ENCODE data around the gene ZNF532. TPM values are rescaled to one million over a fixed set of nuclear protein-coding genes. Genes with fewer than 3 reads are reported as not detected.
"Not testable (repeated sequence)": the region's sequence is repeated elsewhere in the genome, so short reads cannot be mapped to it uniquely, and the experiment has no call there.

The ZNF532 gene
- total RNA-seq, 1 donor from 2014 or later, result 41.3 TPM

GRCh38 chr18:59022167-59022945 lies 157.7 kb downstream of the ZNF532 start:
- TF ChIP-seq, protein P1, sequence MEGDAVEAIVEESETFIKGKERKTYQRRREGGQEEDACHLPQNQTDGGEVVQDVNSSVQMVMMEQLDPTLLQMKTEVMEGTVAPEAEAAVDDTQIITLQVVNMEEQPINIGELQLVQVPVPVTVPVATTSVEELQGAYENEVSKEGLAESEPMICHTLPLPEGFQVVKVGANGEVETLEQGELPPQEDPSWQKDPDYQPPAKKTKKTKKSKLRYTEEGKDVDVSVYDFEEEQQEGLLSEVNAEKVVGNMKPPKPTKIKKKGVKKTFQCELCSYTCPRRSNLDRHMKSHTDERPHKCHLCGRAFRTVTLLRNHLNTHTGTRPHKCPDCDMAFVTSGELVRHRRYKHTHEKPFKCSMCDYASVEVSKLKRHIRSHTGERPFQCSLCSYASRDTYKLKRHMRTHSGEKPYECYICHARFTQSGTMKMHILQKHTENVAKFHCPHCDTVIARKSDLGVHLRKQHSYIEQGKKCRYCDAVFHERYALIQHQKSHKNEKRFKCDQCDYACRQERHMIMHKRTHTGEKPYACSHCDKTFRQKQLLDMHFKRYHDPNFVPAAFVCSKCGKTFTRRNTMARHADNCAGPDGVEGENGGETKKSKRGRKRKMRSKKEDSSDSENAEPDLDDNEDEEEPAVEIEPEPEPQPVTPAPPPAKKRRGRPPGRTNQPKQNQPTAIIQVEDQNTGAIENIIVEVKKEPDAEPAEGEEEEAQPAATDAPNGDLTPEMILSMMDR (IDR thresholded peaks at IDR 0.05; ENCODE audit: insufficient read depth, low read length, severe bottlenecking), result no peak
- no peak for FAIRE-seq
- H3K27me3 ChIP-seq (ENCODE audit: control insufficient read depth, insufficient read depth, low read length), result no peaks in the 10 kb centered on the region
- no peak overlapping the region for H3K4me3 ChIP-seq (ENCODE audit: low read depth, low read length)
- no peaks in the 10 kb centered on the region for H3K36me3 ChIP-seq (ENCODE audit: control insufficient read depth, insufficient read depth, low read length)
- DNase-seq (ENCODE audit: low read depth), result no peak

- Histone ChIP-seq H3K27me3 (ENCODE audit: control insufficient read depth, insufficient read depth, low read length) (no peaks in the 10 kb centered on the region), H3K4me3 (ENCODE audit: low read depth, low read length) (no peak overlapping the region), H3K36me3 (ENCODE audit: control insufficient read depth, insufficient read depth, low read length) (no peaks in the 10 kb centered on the region)
- no peak for FAIRE-seq
- peak; percentile 46 for DNase-seq (ENCODE audit: low read depth)
- TF ChIP-seq, protein P1 (IDR thresholded peaks at IDR 0.05; ENCODE audit: insufficient read depth, low read length, severe bottlenecking), result no peak
Observed at GRCh38 chr18:59024829-59025228, 160.2 kb downstream of the ZNF532 start.

- DNase-seq (ENCODE audit: low read depth); H3K36me3 ChIP-seq (ENCODE audit: control insufficient read depth, insufficient read depth, low read length); H3K4me3 ChIP-seq (ENCODE audit: low read depth, low read length); H3K27me3 ChIP-seq (ENCODE audit: control insufficient read depth, insufficient read depth, low read length); FAIRE-seq: not testable (repeated sequence)
Observed at GRCh38 chr18:59025532-59025931, 160.9 kb downstream of the ZNF532 start.

GRCh38 chr18:59026364-59026763 lies 161.7 kb downstream of the ZNF532 start:
- FAIRE-seq (no peak), DNase-seq (ENCODE audit: low read depth) (no peak)
- H3K4me3 ChIP-seq (ENCODE audit: low read depth, low read length), result no peak overlapping the region
- H3K36me3 ChIP-seq (ENCODE audit: control insufficient read depth, insufficient read depth, low read length), result no peaks in the 10 kb centered on the region
- H3K27me3 ChIP-seq (ENCODE audit: control insufficient read depth, insufficient read depth, low read length), result no peaks in the 10 kb centered on the region
- TF ChIP-seq, protein P1 (IDR thresholded peaks at IDR 0.05; ENCODE audit: insufficient read depth, low read length, severe bottlenecking), result no peak

- TF ChIP-seq, protein P1 (IDR thresholded peaks at IDR 0.05; ENCODE audit: insufficient read depth, low read length, severe bottlenecking), result no peak
- FAIRE-seq (no peak), DNase-seq (ENCODE audit: low read depth) (no peak)
- H3K4me3 ChIP-seq (ENCODE audit: low read depth, low read length), result no peak overlapping the region
- no peaks in the 10 kb centered on the region for H3K36me3 ChIP-seq (ENCODE audit: control insufficient read depth, insufficient read depth, low read length)
- no peaks in the 10 kb centered on the region for H3K27me3 ChIP-seq (ENCODE audit: control insufficient read depth, insufficient read depth, low read length)
Observed at GRCh38 chr18:59026831-59027410, 162.2 kb downstream of the ZNF532 start.

GRCh38 chr18:59029663-59030429 lies 165.2 kb downstream of the ZNF532 start:
- FAIRE-seq (peak; percentile 40), DNase-seq (ENCODE audit: low read depth) (no peak)
- Histone ChIP-seq H3K27me3 (ENCODE audit: control insufficient read depth, insufficient read depth, low read length) (no peaks in the 10 kb centered on the region), H3K4me3 (ENCODE audit: low read depth, low read length) (no peak overlapping the region), H3K36me3 (ENCODE audit: control insufficient read depth, insufficient read depth, low read length) (no peaks in the 10 kb centered on the region)
- TF ChIP-seq, protein P1 (IDR thresholded peaks at IDR 0.05; ENCODE audit: insufficient read depth, low read length, severe bottlenecking), result no peak

All from bronchial epithelial cell (primary cell).